NCI-H128 (cell line): Measurements from ENCODE around the gene SEC23IP.
"Not testable (repeated sequence)": the region's sequence is repeated elsewhere in the genome, so short reads cannot be mapped to it uniquely, and the experiment has no call there.

ENCODE experiments used
- DNase-seq: peaks from one replicate; lab custom pipeline; 2025; ENCODE audit not compliant: unreplicated experiment; lab: John Stamatoyannopoulos, UW

The SEC23IP gene

GRCh38 chr10:119878524-119878923 is 14.0 kb upstream of the SEC23IP start:
- no peak for DNase-seq

GRCh38 chr10:119883901-119884611 is 8.5 kb upstream of the SEC23IP start:
- DNase-seq, result not testable (repeated sequence)

GRCh38 chr10:119886070-119886469 is 6.5 kb upstream of the SEC23IP start:
- DNase-seq, result not testable (repeated sequence)

- not testable (repeated sequence) for DNase-seq
Observed at GRCh38 chr10:119888715-119889114, 3.8 kb upstream of the SEC23IP start.

GRCh38 chr10:119889201-119889600 is 3.3 kb upstream of the SEC23IP start:
- DNase-seq, result not testable (repeated sequence)

- not testable (repeated sequence) for DNase-seq
Observed at GRCh38 chr10:119890307-119890706, 2.2 kb upstream of the SEC23IP start.

GRCh38 chr10:119891849-119892187 is 712 bp upstream of the SEC23IP start:
- not testable (repeated sequence) for DNase-seq

- no peak for DNase-seq
Observed at GRCh38 chr10:119893074-119893473, 544 bp downstream of the SEC23IP start.

GRCh38 chr10:119893845-119894427 is 1.4 kb downstream of the SEC23IP start:
- no peak for DNase-seq

GRCh38 chr10:119896061-119896655 is 3.6 kb downstream of the SEC23IP start:
- DNase-seq, result no peak

- no peak for DNase-seq
Observed at GRCh38 chr10:119896937-119897770, 4.6 kb downstream of the SEC23IP start.

- no peak for DNase-seq
Observed at GRCh38 chr10:119898577-119898976, 6.0 kb downstream of the SEC23IP start.

GRCh38 chr10:119903946-119904666 is 11.6 kb downstream of the SEC23IP start:
- no peak for DNase-seq

GRCh38 chr10:119907695-119908094 is 15.2 kb downstream of the SEC23IP start:
- not testable (repeated sequence) for DNase-seq

- DNase-seq, result no peak
Observed at GRCh38 chr10:119908166-119908565, 15.6 kb downstream of the SEC23IP start.

GRCh38 chr10:119910689-119911088 is 18.2 kb downstream of the SEC23IP start:
- DNase-seq, result no peak

- no peak for DNase-seq
Observed at GRCh38 chr10:119917777-119918176, 25.2 kb downstream of the SEC23IP start.

- DNase-seq, result no peak
Observed at GRCh38 chr10:119919271-119919670, 26.7 kb downstream of the SEC23IP start.

GRCh38 chr10:119919826-119920225 is 27.3 kb downstream of the SEC23IP start:
- DNase-seq, result no peak

- no peak for DNase-seq
Observed at GRCh38 chr10:119928411-119928810, 35.9 kb downstream of the SEC23IP start.

GRCh38 chr10:119931871-119932270 is 39.3 kb downstream of the SEC23IP start:
- DNase-seq, result no peak
